GM20431 (cell line): ENCODE measurements around the gene S100A14.

Experiments
- in situ Hi-C: fragments of 300-500 bp; cut with MseI, MboI; formaldehyde crosslinking; loops from one replicate; pipeline ENCODE4 v1.15.0; 2020; ENCODE audit warnings: low sequenced_read_pairs; ENCODE audit not compliant: unreplicated experiment

S100A14 gene

GRCh38 chr1:153616144-153616916 lies at the start of gene S100A14:
Gene S100A14 (minus strand): TSS chr1:153616325. CDS start chr1:153615858, 467 bp downstream.
- in situ Hi-C loops: no loop called here

GRCh38 chr1:153663211-153663610 lies 47.1 kb upstream of the S100A14 start:
- in situ Hi-C loops: loop anchor here (25.0 kb wide), 1 partner anchor 324 kb away; the partner anchor contains the start of genes JTB, RAB13 and RPS27

GRCh38 chr1:153662269-153662668 lies 46.1 kb upstream of the S100A14 start:
- in situ Hi-C loops: loop anchor here (25.0 kb wide), 1 partner anchor 325 kb away; the partner anchor contains the start of genes JTB, RAB13 and RPS27

- in situ Hi-C loops: loop anchor here (25.0 kb wide), 1 partner anchor 326 kb away; the partner anchor contains the start of genes JTB, RAB13 and RPS27
Measured at GRCh38 chr1:153661111-153661708, 45.1 kb upstream of the S100A14 start.

GRCh38 chr1:153659656-153660055 lies 43.5 kb upstream of the S100A14 start:
- in situ Hi-C loops: loop anchor here (25.0 kb wide), 1 partner anchor 328 kb away; the partner anchor contains the start of genes JTB, RAB13 and RPS27

- in situ Hi-C loops: loop anchor here (25.0 kb wide), 1 partner anchor 328 kb away; the partner anchor contains the start of genes JTB, RAB13 and RPS27
Measured at GRCh38 chr1:153659175-153659534, 43.0 kb upstream of the S100A14 start.

- in situ Hi-C loops: loop anchor here (25.0 kb wide), 1 partner anchor 329 kb away; the partner anchor contains the start of genes JTB, RAB13 and RPS27
Measured at GRCh38 chr1:153658400-153659174, 42.5 kb upstream of the S100A14 start, which contains the start of gene SNAPIN. Gene SNAPIN (plus strand): TSS chr1:153658703. CDS start chr1:153658744, 41 bp downstream.

- in situ Hi-C loops: loop anchor here (25.0 kb wide), 1 partner anchor 332 kb away; the partner anchor contains the start of genes JTB, RAB13 and RPS27
Measured at GRCh38 chr1:153655333-153655732, 39.2 kb upstream of the S100A14 start.

- in situ Hi-C loops: loop anchor here (25.0 kb wide), 1 partner anchor 334 kb away; the partner anchor contains the start of genes JTB, RAB13 and RPS27
Measured at GRCh38 chr1:153652805-153653500, 36.8 kb upstream of the S100A14 start.

- in situ Hi-C loops: loop anchor here (25.0 kb wide), 1 partner anchor 336 kb away; the partner anchor contains the start of genes JTB, RAB13 and RPS27
Measured at GRCh38 chr1:153651771-153652170, 35.6 kb upstream of the S100A14 start.

- in situ Hi-C loops: loop anchor here (25.0 kb wide), 1 partner anchor 337 kb away; the partner anchor contains the start of genes JTB, RAB13 and RPS27
Measured at GRCh38 chr1:153649863-153650235, 33.7 kb upstream of the S100A14 start.

GRCh38 chr1:153649137-153649862 lies 33.2 kb upstream of the S100A14 start:
- in situ Hi-C loops: no loop called here

GRCh38 chr1:153648000-153648643 lies 32.0 kb upstream of the S100A14 start:
- in situ Hi-C loops: no loop called here

GRCh38 chr1:153647346-153647714 lies 31.2 kb upstream of the S100A14 start:
- in situ Hi-C loops: no loop called here

- in situ Hi-C loops: no loop called here
Measured at GRCh38 chr1:153646672-153647345, 30.7 kb upstream of the S100A14 start.

- in situ Hi-C loops: no loop called here
Measured at GRCh38 chr1:153643816-153644215, 27.7 kb upstream of the S100A14 start.

GRCh38 chr1:153643100-153643499 lies 27.0 kb upstream of the S100A14 start:
- in situ Hi-C loops: no loop called here

GRCh38 chr1:153642161-153642560 lies 26.0 kb upstream of the S100A14 start:
- in situ Hi-C loops: no loop called here
